K562 (cell line): ENCODE data around the gene CEP131. TPM values are rescaled to one million over a fixed set of nuclear protein-coding genes. Genes with fewer than 3 reads are reported as not detected.

Experiments
- ATAC-seq: fragments of 200-7000 bp; cut with Tn5 transposase; 3 replicates; pipeline ENCODE4 v1.9.1; 2020; ENCODE audit warnings: moderate library complexity
- BruUV-seq: library from RNA; stranded (reverse); fragments of 400-500 nt; replicated peaks from 2 replicates; lab custom pipeline; 2021; lab: Mats Ljungman, UMichigan
- CTCF ChIA-PET: fragments of 300-600 bp; formaldehyde crosslinking; extraction: SDS; loops from one replicate; lab custom pipeline; 2021; ENCODE audit warnings: low intra/inter-chr PET ratio; lab: Yijun Ruan, JAX
- POLR2A ChIA-PET: fragments of 300-600, 350-650 bp; sonication (Branson Sonifier 250); formaldehyde crosslinking; extraction: SDS; loops from one replicate; lab custom pipeline; 2021; ENCODE audit warnings: antibody characterized with exemption, inconsistent platforms; lab: Yijun Ruan, JAX
- DNase-seq, 4 experiments: peaks; one replicate each; pipeline versions ENCODE4 v3.0.0 to v3.0.0-alpha.2; 2011 to 2018; ENCODE audit warnings: low spot score in 3 of 4, mixed read lengths in 3 of 4; ENCODE audit errors: extremely low read depth in 1 of 4
- FAIRE-seq: peaks from 2 replicates; lab custom pipeline; 2011; peaks lifted over from hg19 to GRCh38; lab: Jason Lieb, UNC
- H2AFZ ChIP-seq: 2 replicates; pipeline ENCODE4 v1.6.0; 2011; ENCODE audit warnings: low read depth, low read length, control low read depth, inconsistent platforms
- H3K27ac ChIP-seq: fragments of 200-600 bp; 3 replicates; pipeline ENCODE4 v1.8.0; 2011; ENCODE audit warnings: low read depth, mild to moderate bottlenecking, control low read depth, inconsistent platforms, low read length, moderate library complexity, mixed read lengths; ENCODE audit errors: extremely low read depth
- H3K27me3 ChIP-seq, 2 experiments: fragments of 300-600 bp in 1 of 2; 2 replicates in 1 of 2; 3 replicates in 1 of 2; pipeline versions ENCODE4 v1.6.0 to v1.8.0; 2011; ENCODE audit warnings: inconsistent platforms in 2 of 2, low read length in 2 of 2, mild to moderate bottlenecking in 1 of 2, mixed read lengths in 1 of 2, moderate library complexity in 1 of 2; ENCODE audit not compliant: control insufficient read depth in 2 of 2, insufficient read depth in 2 of 2
- H3K36me3 ChIP-seq: fragments of 300-600 bp; 3 replicates; pipeline ENCODE4 v1.8.0; 2011; ENCODE audit warnings: mild to moderate bottlenecking, low read length, inconsistent platforms; ENCODE audit not compliant: control insufficient read depth, insufficient read depth
- H3K4me1 ChIP-seq, 2 experiments: fragments of 200-600 bp in 1 of 2; replicated peaks in 1 of 2; 2 replicates in 1 of 2; 3 replicates in 1 of 2; pipeline versions ENCODE4 v1.5.1 to v1.8.0; 2011; ENCODE audit warnings: inconsistent platforms in 2 of 2, low read length in 2 of 2, mild to moderate bottlenecking in 1 of 2, mixed read lengths in 1 of 2, moderate library complexity in 1 of 2; ENCODE audit not compliant: control insufficient read depth in 2 of 2, insufficient read depth in 2 of 2
- H3K4me2 ChIP-seq: 2 replicates; pipeline ENCODE4 v1.6.1; 2011; ENCODE audit warnings: low read length, control low read depth, inconsistent platforms, mixed read lengths; ENCODE audit not compliant: insufficient read depth
- H3K4me3 ChIP-seq: fragments of 200-600 bp; sonication (generic), shearing (Covaris generic); 2 replicates; pipeline ENCODE4 v1.5.1; 2016; ENCODE audit warnings: control low read depth, inconsistent platforms
- H3K79me2 ChIP-seq: fragments of 200-600 bp; 3 replicates; pipeline ENCODE4 v1.8.0; 2011; ENCODE audit warnings: low read length, inconsistent platforms; ENCODE audit not compliant: control insufficient read depth, insufficient read depth
- H3K9ac ChIP-seq, 2 experiments: 2 replicates each; pipeline versions ENCODE4 v1.6.0 to v1.6.1; 2011; ENCODE audit warnings: low read depth in 2 of 2, low read length in 2 of 2, control low read depth in 1 of 2, inconsistent platforms in 1 of 2, mild to moderate bottlenecking in 1 of 2, mixed read lengths in 1 of 2; ENCODE audit not compliant: insufficient read depth in 1 of 2
- H3K9me1 ChIP-seq: one replicate; pipeline ENCODE4 v1.6.0; 2011; ENCODE audit warnings: inconsistent platforms, mild to moderate bottlenecking, low read length, moderate library complexity; ENCODE audit not compliant: control insufficient read depth, insufficient read depth
- H3K9me3 ChIP-seq: replicated peaks from 2 replicates; pipeline ENCODE4 v1.5.1; 2011; ENCODE audit warnings: low read depth, low read length, inconsistent platforms; ENCODE audit not compliant: control insufficient read depth, insufficient read depth
- H4K20me1 ChIP-seq: replicated peaks from 2 replicates; pipeline ENCODE4 v1.6.1; 2011; ENCODE audit warnings: low read length, inconsistent platforms, mixed read lengths; ENCODE audit not compliant: control insufficient read depth, insufficient read depth
- E4F1 ChIP-seq: fragments of 250-450 bp; sonication (Bioruptor Pico); IDR thresholded peaks from 2 replicates; pipeline ENCODE4 v1.5.0; 2021; ENCODE audit warnings: mild to moderate bottlenecking, borderline replicate concordance
- NR0B1 ChIP-seq: fragments of 450-650 bp; IDR thresholded peaks from one replicate; pipeline ENCODE4 v1.6.1; 2018; ENCODE audit warnings: mild to moderate bottlenecking, moderate library complexity; ENCODE audit not compliant: partially characterized antibody
- RBBP5 ChIP-seq: fragments of 200-600 bp; sonication (generic); IDR thresholded peaks from 2 replicates; pipeline ENCODE4 v1.6.1; 2012; ENCODE audit warnings: borderline replicate concordance, mild to moderate bottlenecking, low read length, control low read depth, inconsistent platforms; ENCODE audit not compliant: insufficient read depth, poor library complexity, severe bottlenecking
- RBM17 ChIP-seq: fragments of 200-400 bp; formaldehyde crosslinking; IDR thresholded peaks from 2 replicates; pipeline ENCODE4 v1.6.1; 2017; ENCODE audit warnings: low read depth, mild to moderate bottlenecking, low read length, borderline replicate concordance
- TCF15 ChIP-seq: fragments of 250-450 bp; sonication (Bioruptor Pico); IDR thresholded peaks from 2 replicates; pipeline ENCODE4 v1.8.0; 2022; ENCODE audit warnings: moderate library complexity, mild to moderate bottlenecking, inconsistent platforms
- ZBTB40 ChIP-seq, 2 experiments: fragments of 450-650 bp in 1 of 2; sonication (generic) in 1 of 2; formaldehyde crosslinking in 1 of 2; IDR thresholded peaks; 2 replicates each; pipeline versions ENCODE4 v1.7.1 to v1.9.0; 2016 to 2022; ENCODE audit warnings: inconsistent platforms in 1 of 2, mild to moderate bottlenecking in 1 of 2, missing genetic modification reagents in 1 of 2
- WGBS: fragments of 100-300 bp; shearing (Covaris generic); methylation state at CpG from one replicate; pipeline ENCODE4 v1.1.6; 2016; ENCODE audit warnings: low coverage, mixed read lengths; ENCODE audit not compliant: insufficient coverage; ENCODE audit errors: missing lambda C conversion rate; 5-methylcytosine and 5-hydroxymethylcytosine counted together
- in situ Hi-C: fragments of 300-500 bp; cut with MboI; formaldehyde crosslinking; loops from 4 replicates; pipeline ENCODE4 v1.15.0; 2018; ENCODE audit warnings: inconsistent platforms, mixed read lengths
- intact Hi-C: fragments of 100-400 bp; cut with micrococcal nuclease; formaldehyde crosslinking; loops from 2 replicates; pipeline ENCODE4 v1.14.2; 2022
- polyA plus RNA-seq, 8 experiments: library from polyadenylated mRNA; depleted of rRNA in 4 of 8; stranded (reverse) in 5 of 8; unstranded in 3 of 8; fragments of >200 nt; fragmentation: Nextera tagmentation in 2 of 8; fragmentation: Illumina TruSeq in 1 of 8; extraction: Ambion mirVana in 2 of 8; extraction: Trizol in 1 of 8; gene quantifications; 2 replicates each; pipeline versions ENCODE4 v1.2.1 to v1.2.3, GENCODE V29; 2011 to 2014; ENCODE audit warnings: inconsistent platforms in 1 of 8, missing spikeins in 1 of 8
- total RNA-seq, 7 experiments: library from RNA; depleted of rRNA in 6 of 7; stranded (reverse); fragments of >200 nt in 6 of 7; fragmentation: Illumina TruSeq in 2 of 7; extraction: Trizol in 2 of 7; gene quantifications; 2 replicates each; pipeline versions ENCODE4 v1.2.1 to v1.2.3, GENCODE V29; 2011 to 2021; ENCODE audit warnings: low replicate concordance in 1 of 7

Gene CEP131
- total and polyA plus RNA-seq, 9 of the 15 experiments (the other 6 are each of a cell fraction or from before 2014, with no cell fraction given) = 0.24 to 21.2 (median 2.3) TPM

- intact Hi-C loops = no loop called here
- DNase-seq = no peak
- no TSS peak for BruUV-seq
- H3K9ac ChIP-seq = no peak overlapping the region
- H3K36me3 ChIP-seq = 0 out of 3 replicates have a peak, but pooled peaks cover 3% of the 10 kb centered on the region
- no peak for ATAC-seq
- no peaks in the 10 kb centered on the region for H3K9me3 ChIP-seq
- in situ Hi-C loops = no loop called here
- H3K4me2 ChIP-seq = no peak overlapping the region
- no peak overlapping the region for H3K4me3 ChIP-seq
- H2AFZ ChIP-seq = no peak overlapping the region
- no peaks in the 10 kb centered on the region for H3K27me3 ChIP-seq
- H3K4me1 ChIP-seq = peaks cover 0 to 20% of the 10 kb centered on the region in 2 experiments; a peak in 2 of 5 replicates
- POLR2A ChIA-PET = interaction anchor here (0.5 kb wide), 1 partner anchor 141 kb away, joined by 3 read pairs; no protein-coding TSS in a partner anchor
- WGBS = 82% methylated on average over 9 of the region's 16 CpGs
- H3K27ac ChIP-seq = no peak overlapping the region
- CTCF ChIA-PET = no interaction called here
- H3K79me2 ChIP-seq = no peaks in the 10 kb centered on the region
- no peaks in the 10 kb centered on the region for H3K9me1 ChIP-seq
- H4K20me1 ChIP-seq = no peaks in the 10 kb centered on the region
- no peak for FAIRE-seq
- TF ChIP-seq TCF15 (CRISPR knock-in tag) = no peak
- TF ChIP-seq ZBTB40 (IDR thresholded peaks at IDR 0.05) = no peak
- TF ChIP-seq ZBTB40 (CRISPR knock-in tag; IDR thresholded peaks at IDR 0.05) = no peak
- no peak for TF ChIP-seq RBBP5
- TF ChIP-seq RBM17 = no peak
- TF ChIP-seq NR0B1 = no peak
- no peak for TF ChIP-seq E4F1 (CRISPR knock-in tag)
These were observed 13.6 kb downstream of the CEP131 start for GRCh38 chr17:81209141-81209540.
